SK-N-SH (cell line): Measurements from ENCODE around the gene ACLY. TPM values are rescaled to one million over a fixed set of nuclear protein-coding genes. Genes with fewer than 3 reads are reported as not detected.

Experiments
- CTCF ChIA-PET: fragments of 300-600, 350-600 bp; formaldehyde crosslinking; extraction: SDS; loops from one replicate; lab custom pipeline; 2021; lab: Yijun Ruan, JAX
- POLR2A ChIA-PET: fragments of 350-600 bp; sonication (Branson Sonifier 250); formaldehyde crosslinking; extraction: SDS; loops from one replicate; lab custom pipeline; 2020; ENCODE audit warnings: antibody characterized with exemption, inconsistent platforms; lab: Yijun Ruan, JAX
- DNase-seq: peaks from one replicate; pipeline ENCODE4 v3.0.0; 2012
- H2AFZ ChIP-seq: fragments of 200-600 bp; sonication (generic); 2 replicates; pipeline ENCODE4 v1.8.1; 2016; ENCODE audit warnings: antibody characterized with exemption, mild to moderate bottlenecking, low read depth
- H3F3A ChIP-seq: fragments of 200-600 bp; sonication (generic); replicated peaks from 2 replicates; pipeline ENCODE3; 2016; ENCODE audit warnings: antibody characterized with exemption, mild to moderate bottlenecking; ENCODE audit not compliant: insufficient read depth
- H3K27ac ChIP-seq, 2 experiments: fragments of 200-500 bp in 1 of 2; fragments of 200-600 bp in 1 of 2; sonication (Bioruptor generic) in 1 of 2; sonication (generic), shearing (Covaris generic) in 1 of 2; 2 replicates each; pipeline versions ENCODE4 v1.5.1 to v1.6.1; 2014 to 2016; ENCODE audit warnings: low read depth in 2 of 2, inconsistent platforms in 1 of 2, low read length in 1 of 2, mild to moderate bottlenecking in 1 of 2, mixed read lengths in 1 of 2
- H3K27me3 ChIP-seq: fragments of 200-600 bp; sonication (generic), shearing (Covaris generic); 2 replicates; pipeline ENCODE4 v1.6.1; 2016; ENCODE audit warnings: mixed run types; ENCODE audit not compliant: insufficient read depth
- H3K36me3 ChIP-seq, 2 experiments: fragments of 200-500 bp in 1 of 2; fragments of 200-600 bp in 1 of 2; sonication (Bioruptor generic) in 1 of 2; sonication (generic) in 1 of 2; replicated peaks in 1 of 2; 2 replicates each; pipeline versions ENCODE3 to v1.5.1; 2014 to 2016; ENCODE audit warnings: low read length in 1 of 2, mild to moderate bottlenecking in 1 of 2; ENCODE audit not compliant: insufficient read depth in 2 of 2, control insufficient read depth in 1 of 2
- H3K4me1 ChIP-seq, 2 experiments: fragments of 200-500 bp in 1 of 2; fragments of 200-600 bp in 1 of 2; sonication (Bioruptor generic) in 1 of 2; sonication (generic), shearing (Covaris generic) in 1 of 2; 2 replicates each; pipeline versions ENCODE4 v1.5.1 to v1.6.1; 2014 to 2016; ENCODE audit warnings: low read depth in 1 of 2, low read length in 1 of 2, mixed run types in 1 of 2; ENCODE audit not compliant: insufficient read depth in 2 of 2, control insufficient read depth in 1 of 2
- H3K4me2 ChIP-seq: fragments of 200-600 bp; sonication (generic), shearing (Covaris generic); 2 replicates; pipeline ENCODE4 v1.6.1; 2017; ENCODE audit warnings: mixed run types
- H3K4me3 ChIP-seq, 2 experiments: fragments of 200-500 bp in 1 of 2; fragments of 200-600 bp in 1 of 2; sonication (Bioruptor generic) in 1 of 2; sonication (generic), shearing (Covaris generic) in 1 of 2; 2 replicates each; pipeline versions ENCODE4 v1.5.1 to v1.8.1; 2014 to 2016; ENCODE audit warnings: low read depth in 2 of 2, inconsistent platforms in 1 of 2, low read length in 1 of 2, mild to moderate bottlenecking in 1 of 2, mixed read lengths in 1 of 2, moderate library complexity in 1 of 2
- H3K79me2 ChIP-seq: fragments of 200-600 bp; sonication (generic); 2 replicates; pipeline ENCODE4 v1.8.1; 2017; ENCODE audit warnings: mild to moderate bottlenecking; ENCODE audit not compliant: insufficient read depth
- H3K9ac ChIP-seq: fragments of 200-600 bp; sonication (generic); 2 replicates; pipeline ENCODE4 v1.6.1; 2017; ENCODE audit warnings: mixed run types
- H3K9me2 ChIP-seq: fragments of 200-600 bp; sonication (generic); 2 replicates; pipeline ENCODE4 v1.6.1; 2017; ENCODE audit warnings: mixed run types
- H3K9me3 ChIP-seq: fragments of 200-600 bp; sonication (generic); 2 replicates; pipeline ENCODE4 v1.6.1; 2017; ENCODE audit warnings: mixed run types, mild to moderate bottlenecking, moderate library complexity
- H4K20me1 ChIP-seq: fragments of 200-600 bp; sonication (generic); 2 replicates; pipeline ENCODE4 v1.6.1; 2017; ENCODE audit warnings: mild to moderate bottlenecking, mixed run types; ENCODE audit not compliant: insufficient read depth
- FOXJ3 ChIP-seq: sonication (generic); formaldehyde crosslinking; IDR thresholded peaks from 2 replicates; pipeline ENCODE4 v1.5.1; 2020; ENCODE audit warnings: mild to moderate bottlenecking, missing genetic modification reagents
- FOXM1 ChIP-seq: IDR thresholded peaks from 2 replicates; pipeline ENCODE4 v1.4.0; 2012; ENCODE audit warnings: low read depth, mild to moderate bottlenecking
- GABPA ChIP-seq: IDR thresholded peaks from 2 replicates; pipeline ENCODE4 v1.4.0; 2012; ENCODE audit warnings: low read depth, mild to moderate bottlenecking
- GATA2 ChIP-seq: sonication (generic); formaldehyde crosslinking; IDR thresholded peaks from 2 replicates; pipeline ENCODE4 v1.5.0; 2020; ENCODE audit warnings: mild to moderate bottlenecking, missing genetic modification reagents
- NFIC ChIP-seq: IDR thresholded peaks from 2 replicates; pipeline ENCODE4 v1.4.0; 2012; ENCODE audit warnings: borderline replicate concordance
- RAD21 ChIP-seq: IDR thresholded peaks from 2 replicates; pipeline ENCODE4 v1.6.1; 2012; ENCODE audit warnings: mild to moderate bottlenecking, low read length
- RFX5 ChIP-seq: IDR thresholded peaks from 2 replicates; pipeline ENCODE4 v1.6.1; 2012; ENCODE audit warnings: mild to moderate bottlenecking, improper control_type of control experiment, low read length
- SMC3 ChIP-seq: IDR thresholded peaks from 2 replicates; pipeline ENCODE4 v1.6.1; 2012; ENCODE audit warnings: low read depth, low read length, improper control_type of control experiment
- TEAD4 ChIP-seq: IDR thresholded peaks from 2 replicates; pipeline ENCODE4 v1.4.0; 2012; ENCODE audit warnings: mild to moderate bottlenecking, borderline replicate concordance; ENCODE audit not compliant: insufficient read depth
- WGBS: methylation state at CpG from one replicate; pipeline ENCODE4 v1.1.6; 2017; ENCODE audit warnings: low lambda C conversion rate; 5-methylcytosine and 5-hydroxymethylcytosine counted together
- polyA plus RNA-seq, 3 experiments: library from polyadenylated mRNA; depleted of rRNA; stranded (reverse); fragments of >200 nt; gene quantifications; 2 replicates each; pipeline ENCODE4 v1.2.3, GENCODE V29; 2012
- TF ChIP-seq, protein P1 (sequence below): IDR thresholded peaks from 2 replicates; pipeline ENCODE4 v1.4.0; 2012; ENCODE audit warnings: low read depth, borderline replicate concordance
- TF ChIP-seq, protein P2 (sequence below): fragments of 150-350 bp; IDR thresholded peaks from 2 replicates; pipeline ENCODE4 v1.6.1; 2016; ENCODE audit warnings: mild to moderate bottlenecking, low read depth, low read length

The ACLY gene
- polyA plus RNA-seq, 1 of the 3 experiments (the other 2 are of a cell fraction): 163 TPM

DNA sequence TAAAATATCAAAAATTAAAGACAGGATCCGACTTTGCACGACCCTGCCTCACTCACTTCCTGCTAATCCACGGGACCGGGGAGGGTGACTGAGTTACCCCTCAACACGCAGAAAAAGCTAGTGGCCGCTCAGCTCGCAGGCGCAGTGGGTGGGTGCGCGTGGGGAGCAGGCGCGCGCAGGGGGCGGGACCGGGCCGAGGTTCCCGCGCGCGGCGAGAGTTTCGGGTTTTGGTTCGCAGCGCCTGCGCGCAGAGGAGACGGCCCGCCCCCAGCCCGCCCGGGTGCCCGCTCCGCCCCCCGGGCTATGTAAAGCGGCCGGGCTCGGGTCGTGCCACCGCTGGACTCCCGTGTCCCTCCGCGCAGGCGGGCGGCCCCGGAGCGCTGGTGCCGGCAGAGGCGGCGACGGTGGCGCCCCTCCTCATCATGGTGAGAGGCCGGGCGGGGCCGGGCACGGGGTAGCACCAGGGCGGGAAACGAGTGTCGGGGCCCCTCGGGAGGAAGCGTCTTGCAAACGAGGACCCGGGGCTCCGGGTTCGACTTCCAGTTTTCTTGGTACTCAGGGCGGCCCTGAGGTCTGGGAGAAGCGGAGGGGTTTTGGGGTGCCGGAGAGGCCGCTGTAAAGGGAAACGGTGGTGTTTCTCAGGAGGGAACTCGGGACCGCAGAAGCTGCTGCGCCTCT is 47.9 kb upstream of the ACLY start, which contains the start of gene CNP (continued):
- TF ChIP-seq, protein P1, sequence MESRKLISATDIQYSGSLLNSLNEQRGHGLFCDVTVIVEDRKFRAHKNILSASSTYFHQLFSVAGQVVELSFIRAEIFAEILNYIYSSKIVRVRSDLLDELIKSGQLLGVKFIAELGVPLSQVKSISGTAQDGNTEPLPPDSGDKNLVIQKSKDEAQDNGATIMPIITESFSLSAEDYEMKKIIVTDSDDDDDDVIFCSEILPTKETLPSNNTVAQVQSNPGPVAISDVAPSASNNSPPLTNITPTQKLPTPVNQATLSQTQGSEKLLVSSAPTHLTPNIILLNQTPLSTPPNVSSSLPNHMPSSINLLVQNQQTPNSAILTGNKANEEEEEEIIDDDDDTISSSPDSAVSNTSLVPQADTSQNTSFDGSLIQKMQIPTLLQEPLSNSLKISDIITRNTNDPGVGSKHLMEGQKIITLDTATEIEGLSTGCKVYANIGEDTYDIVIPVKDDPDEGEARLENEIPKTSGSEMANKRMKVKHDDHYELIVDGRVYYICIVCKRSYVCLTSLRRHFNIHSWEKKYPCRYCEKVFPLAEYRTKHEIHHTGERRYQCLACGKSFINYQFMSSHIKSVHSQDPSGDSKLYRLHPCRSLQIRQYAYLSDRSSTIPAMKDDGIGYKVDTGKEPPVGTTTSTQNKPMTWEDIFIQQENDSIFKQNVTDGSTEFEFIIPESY: peak; percentile 96
- no peak for TF ChIP-seq FOXJ3
- TF ChIP-seq TEAD4: no peak
- no peak for TF ChIP-seq SMC3
- no peak for TF ChIP-seq RAD21
- TF ChIP-seq RFX5: no peak
- TF ChIP-seq, protein P2, sequence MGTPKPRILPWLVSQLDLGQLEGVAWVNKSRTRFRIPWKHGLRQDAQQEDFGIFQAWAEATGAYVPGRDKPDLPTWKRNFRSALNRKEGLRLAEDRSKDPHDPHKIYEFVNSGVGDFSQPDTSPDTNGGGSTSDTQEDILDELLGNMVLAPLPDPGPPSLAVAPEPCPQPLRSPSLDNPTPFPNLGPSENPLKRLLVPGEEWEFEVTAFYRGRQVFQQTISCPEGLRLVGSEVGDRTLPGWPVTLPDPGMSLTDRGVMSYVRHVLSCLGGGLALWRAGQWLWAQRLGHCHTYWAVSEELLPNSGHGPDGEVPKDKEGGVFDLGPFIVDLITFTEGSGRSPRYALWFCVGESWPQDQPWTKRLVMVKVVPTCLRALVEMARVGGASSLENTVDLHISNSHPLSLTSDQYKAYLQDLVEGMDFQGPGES: no peak
- no peak for TF ChIP-seq GABPA
- TF ChIP-seq GATA2 (CRISPR knock-in tag): no peak

DNA sequence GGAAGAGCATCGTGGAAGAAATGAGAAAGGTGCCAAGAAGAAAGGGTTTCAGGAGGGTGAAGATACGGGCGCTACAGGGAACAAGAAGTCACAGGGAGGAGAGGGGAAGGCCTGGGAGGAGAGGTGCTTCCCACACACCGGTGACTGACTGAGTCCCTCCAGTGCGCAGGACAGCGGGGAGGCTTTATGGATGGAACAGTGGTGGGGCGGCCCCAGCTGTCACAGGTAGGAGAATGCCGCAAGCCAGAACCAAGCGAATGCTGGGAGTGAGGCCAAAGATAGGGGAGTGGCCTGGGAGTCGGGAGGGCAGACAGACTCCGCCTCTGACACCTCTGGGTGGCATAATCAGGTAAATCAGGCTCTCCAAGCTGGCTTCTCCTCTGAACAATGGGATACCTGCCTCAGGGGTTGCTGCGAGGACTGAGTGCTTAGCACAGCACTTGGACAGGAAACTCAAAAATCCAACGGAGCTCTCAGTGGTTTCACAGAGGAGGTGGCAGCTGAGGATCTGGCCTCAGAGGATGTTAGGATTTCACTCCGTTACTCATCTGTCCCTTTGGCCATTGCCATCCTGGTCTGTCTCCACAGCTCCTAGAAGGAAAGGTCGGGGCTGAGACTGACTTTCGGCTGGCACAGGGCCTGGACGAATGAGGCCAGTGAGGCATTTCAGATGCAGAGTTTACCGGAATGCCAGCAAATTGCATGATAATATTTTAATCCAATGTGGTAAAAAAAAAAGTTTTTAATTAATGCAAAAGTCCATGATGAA is 47.1 kb upstream of the ACLY start:
- H4K20me1 ChIP-seq: no peaks in the 10 kb centered on the region
- peak overlapping the region; percentile 41 to 91; a peak in 3 of 4 replicates for H3K27ac ChIP-seq
- H3K4me3 ChIP-seq: peak overlapping the region; percentile 93 to 96
- peak overlapping the region; percentile 96 for H3K9ac ChIP-seq
- 46% methylated on average over 18 of the region's 18 CpGs for WGBS
- peak; percentile 54 for DNase-seq
- no peak for TF ChIP-seq FOXM1
- no peak for TF ChIP-seq NFIC
- TF ChIP-seq, all 33 proteins: peak for 0
- H3K36me3 ChIP-seq: peaks cover 15 to 22% of the 10 kb centered on the region in 2 experiments
- peaks cover 8% of the 10 kb centered on the region for H3F3A ChIP-seq
- H3K4me1 ChIP-seq: peaks cover 5 to 31% of the 10 kb centered on the region in 2 experiments; a peak in 2 of 4 replicates
- H3K9me3 ChIP-seq: no peaks in the 10 kb centered on the region
- no peaks in the 10 kb centered on the region for H3K9me2 ChIP-seq
- ChIA-PET CTCF (interaction anchor here (0.7 to 4.6 kb wide), 12 partner anchors 27 to 346 kb away, joined by 3 to 21 read pairs (median 4); partner anchors contain the start of genes DNAJC7, KAT2A and NKIRAS2), POLR2A (interaction anchor here (0.7 to 2.2 kb wide), 3 partner anchors 51 to 138 kb away, joined by 3 to 10 read pairs (median 5); partner anchors contain the start of gene DNAJC7)
- H3K4me2 ChIP-seq: peak overlapping the region; percentile 91
- peak overlapping the region; percentile 75 for H2AFZ ChIP-seq
- H3K27me3 ChIP-seq: no peaks in the 10 kb centered on the region
- peaks cover 41% of the 10 kb centered on the region for H3K79me2 ChIP-seq
